Measurements from ENCODE around the gene BSN.

BSN gene

GRCh38 chr3:49607796-49608195, 53.5 kb downstream of the BSN start:
- H2BK5ac ChIP-seq (ENCODE audit: low read depth, low read length, poor library complexity, severe bottlenecking): no peak overlapping the region
- no peak for DNase-seq
- no peak overlapping the region for H4K8ac ChIP-seq (ENCODE audit: low read length)
- H2BK12ac ChIP-seq (ENCODE audit: low read length in 2 of 2): no peak overlapping the region
- no peaks in the 10 kb centered on the region for H3K79me1 ChIP-seq (replicated peaks; ENCODE audit: low read length, poor library complexity, severe bottlenecking)
- no peak overlapping the region for H2AK5ac ChIP-seq (ENCODE audit: low read length, severe bottlenecking)
- H3K27ac ChIP-seq (ENCODE audit: low read length, poor library complexity, severe bottlenecking): no peak overlapping the region
- no peak overlapping the region for H2BK15ac ChIP-seq (ENCODE audit: low read depth, poor library complexity, severe bottlenecking)
- peaks cover 3% of the 10 kb centered on the region for H3K9me3 ChIP-seq (ENCODE audit: control insufficient read depth, low read length)
- H3K18ac ChIP-seq (ENCODE audit: low read depth in 1 of 2, low read length in 2 of 2): no peak overlapping the region
- no peaks in the 10 kb centered on the region for H3K27me3 ChIP-seq (ENCODE audit: control insufficient read depth in 1 of 2, insufficient read depth in 1 of 2, low read length in 2 of 2)
- WGBS: 87% methylated on average over 4 of the region's 5 CpGs
- H3K9ac ChIP-seq (ENCODE audit: low read length): no peak overlapping the region
- H3K4ac ChIP-seq (ENCODE audit: low read depth in 1 of 2, low read length in 2 of 2): no peak overlapping the region
- no peak overlapping the region for H2AFZ ChIP-seq (ENCODE audit: low read depth, low read length)
- H2BK120ac ChIP-seq (ENCODE audit: low read depth, low read length): no peak overlapping the region
- H3K4me3 ChIP-seq (ENCODE audit: insufficient read depth in 1 of 2, low read depth in 1 of 2, low read length in 2 of 2): no peak overlapping the region
- no peak overlapping the region for H4K91ac ChIP-seq (ENCODE audit: low read length)
- peaks cover 7% of the 10 kb centered on the region for H3K4me1 ChIP-seq (ENCODE audit: control insufficient read depth, insufficient read depth, low read depth, low read length)
- H3K14ac ChIP-seq (ENCODE audit: low read length in 2 of 2): no peak overlapping the region
- no peaks in the 10 kb centered on the region for H3K36me3 ChIP-seq (ENCODE audit: control insufficient read depth in 1 of 2, insufficient read depth in 2 of 2, low read depth in 1 of 2, low read length in 2 of 2)
- no peak overlapping the region for H3K4me2 ChIP-seq (ENCODE audit: low read length, poor library complexity, severe bottlenecking)
- H3K23ac ChIP-seq (ENCODE audit: low read length in 2 of 2): no peak overlapping the region

GRCh38 chr3:49609314-49609713, 55.0 kb downstream of the BSN start:
- Histone ChIP-seq H2BK5ac (ENCODE audit: low read depth, low read length, poor library complexity, severe bottlenecking) (no peak overlapping the region), H2BK15ac (ENCODE audit: low read depth, poor library complexity, severe bottlenecking) (no peak overlapping the region), H3K4me3 (ENCODE audit: insufficient read depth in 1 of 2, low read depth in 1 of 2, low read length in 2 of 2) (no peak overlapping the region), H3K9me3 (ENCODE audit: control insufficient read depth, low read length) (peaks cover 3% of the 10 kb centered on the region), H3K23ac (ENCODE audit: low read length in 2 of 2) (no peak overlapping the region), H3K14ac (ENCODE audit: low read length in 2 of 2) (no peak overlapping the region), H3K4me1 (ENCODE audit: control insufficient read depth, insufficient read depth, low read depth, low read length) (peaks cover 5% of the 10 kb centered on the region), H4K91ac (ENCODE audit: low read length) (no peak overlapping the region), H2BK120ac (ENCODE audit: low read depth, low read length) (no peak overlapping the region), H3K79me1 (replicated peaks; ENCODE audit: low read length, poor library complexity, severe bottlenecking) (no peaks in the 10 kb centered on the region), H4K8ac (ENCODE audit: low read length) (no peak overlapping the region), H3K9ac (ENCODE audit: low read length) (no peak overlapping the region), H2BK12ac (ENCODE audit: low read length in 2 of 2) (no peak overlapping the region), H3K4me2 (ENCODE audit: low read length, poor library complexity, severe bottlenecking) (no peak overlapping the region), H3K4ac (ENCODE audit: low read depth in 1 of 2, low read length in 2 of 2) (no peak overlapping the region), H3K27me3 (ENCODE audit: control insufficient read depth in 1 of 2, insufficient read depth in 1 of 2, low read length in 2 of 2) (no peaks in the 10 kb centered on the region), H3K36me3 (ENCODE audit: control insufficient read depth in 1 of 2, insufficient read depth in 2 of 2, low read depth in 1 of 2, low read length in 2 of 2) (no peaks in the 10 kb centered on the region), H3K27ac (ENCODE audit: low read length, poor library complexity, severe bottlenecking) (no peak overlapping the region), H2AK5ac (ENCODE audit: low read length, severe bottlenecking) (no peak overlapping the region), H3K18ac (ENCODE audit: low read depth in 1 of 2, low read length in 2 of 2) (no peak overlapping the region), H2AFZ (ENCODE audit: low read depth, low read length) (no peak overlapping the region)
- WGBS: 75% methylated on average over 4 of the region's 5 CpGs
- no peak for DNase-seq

- DNase-seq: peak; percentile 11
- Histone ChIP-seq H3K9me3 (ENCODE audit: control insufficient read depth, low read length) (peaks cover 3% of the 10 kb centered on the region), H2BK15ac (ENCODE audit: low read depth, poor library complexity, severe bottlenecking) (no peak overlapping the region), H3K27me3 (ENCODE audit: control insufficient read depth in 1 of 2, insufficient read depth in 1 of 2, low read length in 2 of 2) (no peaks in the 10 kb centered on the region), H3K14ac (ENCODE audit: low read length in 2 of 2) (no peak overlapping the region), H3K79me1 (replicated peaks; ENCODE audit: low read length, poor library complexity, severe bottlenecking) (no peaks in the 10 kb centered on the region), H3K9ac (ENCODE audit: low read length) (no peak overlapping the region), H2BK5ac (ENCODE audit: low read depth, low read length, poor library complexity, severe bottlenecking) (peak overlapping the region; percentile 49), H3K4me2 (ENCODE audit: low read length, poor library complexity, severe bottlenecking) (no peak overlapping the region), H2BK120ac (ENCODE audit: low read depth, low read length) (no peak overlapping the region), H4K91ac (ENCODE audit: low read length) (no peak overlapping the region), H3K4me1 (ENCODE audit: control insufficient read depth, insufficient read depth, low read depth, low read length) (peaks cover 5% of the 10 kb centered on the region), H4K8ac (ENCODE audit: low read length) (no peak overlapping the region), H3K23ac (ENCODE audit: low read length in 2 of 2) (no peak overlapping the region), H3K36me3 (ENCODE audit: control insufficient read depth in 1 of 2, insufficient read depth in 2 of 2, low read depth in 1 of 2, low read length in 2 of 2) (no peaks in the 10 kb centered on the region), H3K18ac (ENCODE audit: low read depth in 1 of 2, low read length in 2 of 2) (no peak overlapping the region), H2AK5ac (ENCODE audit: low read length, severe bottlenecking) (no peak overlapping the region), H3K4ac (ENCODE audit: low read depth in 1 of 2, low read length in 2 of 2) (no peak overlapping the region), H2BK12ac (ENCODE audit: low read length in 2 of 2) (no peak overlapping the region), H2AFZ (ENCODE audit: low read depth, low read length) (no peak overlapping the region), H3K27ac (ENCODE audit: low read length, poor library complexity, severe bottlenecking) (no peak overlapping the region), H3K4me3 (ENCODE audit: insufficient read depth in 1 of 2, low read depth in 1 of 2, low read length in 2 of 2) (no peak overlapping the region)
- 73% methylated on average over 5 of the region's 6 CpGs for WGBS
These were observed 55.5 kb downstream of the BSN start for GRCh38 chr3:49609815-49610214.

GRCh38 chr3:49610666-49611280, 56.5 kb downstream of the BSN start:
- no peak overlapping the region for H3K23ac ChIP-seq (ENCODE audit: low read length in 2 of 2)
- no peak overlapping the region for H3K4me3 ChIP-seq (ENCODE audit: insufficient read depth in 1 of 2, low read depth in 1 of 2, low read length in 2 of 2)
- no peaks in the 10 kb centered on the region for H3K79me1 ChIP-seq (replicated peaks; ENCODE audit: low read length, poor library complexity, severe bottlenecking)
- H3K9ac ChIP-seq (ENCODE audit: low read length): no peak overlapping the region
- no peak overlapping the region for H2BK120ac ChIP-seq (ENCODE audit: low read depth, low read length)
- H3K4ac ChIP-seq (ENCODE audit: low read depth in 1 of 2, low read length in 2 of 2): no peak overlapping the region
- no peak overlapping the region for H2AK5ac ChIP-seq (ENCODE audit: low read length, severe bottlenecking)
- H3K14ac ChIP-seq (ENCODE audit: low read length in 2 of 2): no peak overlapping the region
- H4K91ac ChIP-seq (ENCODE audit: low read length): no peak overlapping the region
- no peak overlapping the region for H3K18ac ChIP-seq (ENCODE audit: low read depth in 1 of 2, low read length in 2 of 2)
- H2AFZ ChIP-seq (ENCODE audit: low read depth, low read length): no peak overlapping the region
- H2BK15ac ChIP-seq (ENCODE audit: low read depth, poor library complexity, severe bottlenecking): no peak overlapping the region
- H3K4me2 ChIP-seq (ENCODE audit: low read length, poor library complexity, severe bottlenecking): no peak overlapping the region
- H3K4me1 ChIP-seq (ENCODE audit: control insufficient read depth, insufficient read depth, low read depth, low read length): peaks cover 14% of the 10 kb centered on the region
- no peaks in the 10 kb centered on the region for H3K27me3 ChIP-seq (ENCODE audit: control insufficient read depth in 1 of 2, insufficient read depth in 1 of 2, low read length in 2 of 2)
- DNase-seq: no peak
- H4K8ac ChIP-seq (ENCODE audit: low read length): no peak overlapping the region
- no peak overlapping the region for H2BK12ac ChIP-seq (ENCODE audit: low read length in 2 of 2)
- peaks cover 3% of the 10 kb centered on the region for H3K9me3 ChIP-seq (ENCODE audit: control insufficient read depth, low read length)
- no peak overlapping the region for H3K27ac ChIP-seq (ENCODE audit: low read length, poor library complexity, severe bottlenecking)
- no peak overlapping the region for H2BK5ac ChIP-seq (ENCODE audit: low read depth, low read length, poor library complexity, severe bottlenecking)
- H3K36me3 ChIP-seq (ENCODE audit: control insufficient read depth in 1 of 2, insufficient read depth in 2 of 2, low read depth in 1 of 2, low read length in 2 of 2): no peaks in the 10 kb centered on the region

All from mesenchymal stem cell (in vitro differentiated cells and primary cell).